ENCODE measurements around the gene COL6A1.
"Not testable (repeated sequence)": the region's sequence is repeated elsewhere in the genome, so short reads cannot be mapped to it uniquely, and the experiment has no call there.

Gene COL6A1

DNA sequence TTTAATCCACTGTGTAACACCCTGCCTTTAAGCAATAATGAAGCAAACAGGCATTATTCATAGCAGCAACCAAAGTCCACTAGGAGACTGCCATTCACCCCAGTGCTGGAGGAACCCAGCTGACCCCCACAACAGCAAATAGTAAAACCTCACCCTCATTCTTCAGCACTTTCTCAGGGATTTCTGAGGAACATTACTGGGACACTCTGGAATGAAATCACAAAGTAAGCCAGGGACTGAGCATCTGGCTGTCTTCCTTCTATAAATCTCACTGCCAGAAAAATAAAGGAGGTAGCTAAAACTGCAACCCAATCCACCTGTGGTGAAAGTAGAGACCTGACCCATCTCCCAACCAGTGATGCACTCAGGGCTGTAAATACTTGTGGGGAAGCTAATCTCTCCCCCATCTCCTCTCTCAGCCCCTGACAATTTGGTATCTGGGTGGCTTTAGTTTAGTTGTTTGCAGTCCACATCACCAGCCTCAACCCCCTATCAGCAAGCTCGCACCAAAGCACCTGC lies 47.1 kb downstream of the COL6A1 start:
- DNase-seq (ENCODE audit: low read depth) = peak; percentile 82

DNA sequence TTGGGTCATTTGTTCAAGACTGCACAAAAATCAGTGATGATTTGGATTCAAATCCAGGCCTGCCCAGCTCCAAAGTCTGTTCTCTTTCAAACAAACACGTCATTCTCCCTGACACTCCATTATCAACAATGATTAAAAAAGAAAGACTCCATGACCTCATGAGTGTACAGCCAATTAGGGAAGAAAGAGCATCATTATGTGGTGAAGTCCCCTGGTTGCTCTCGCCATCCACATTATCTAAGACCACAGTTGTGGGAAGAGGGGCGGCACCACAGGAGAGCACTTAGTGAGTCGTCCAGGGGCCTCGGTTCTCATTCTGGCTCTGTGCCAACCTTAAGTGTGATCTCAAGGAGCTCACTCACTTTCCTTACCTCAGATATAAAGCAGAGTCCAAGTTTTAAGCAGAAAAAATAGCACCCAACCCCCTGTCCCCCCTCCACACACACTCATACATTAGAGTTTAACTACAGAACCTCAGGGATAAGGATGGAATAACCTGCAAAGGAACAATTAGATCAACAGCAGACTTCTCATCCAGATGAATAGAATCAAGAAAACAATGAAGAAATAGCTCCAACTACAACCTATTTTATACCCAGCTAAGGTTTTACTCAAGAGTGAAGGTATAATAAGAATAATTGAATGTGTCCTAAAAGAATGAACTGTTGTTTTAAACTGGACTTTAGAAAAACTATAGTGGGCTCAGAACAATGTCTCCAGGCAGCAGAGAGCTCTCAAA lies 47.8 kb downstream of the COL6A1 start:
- no peak for DNase-seq (ENCODE audit: low read depth)

DNA sequence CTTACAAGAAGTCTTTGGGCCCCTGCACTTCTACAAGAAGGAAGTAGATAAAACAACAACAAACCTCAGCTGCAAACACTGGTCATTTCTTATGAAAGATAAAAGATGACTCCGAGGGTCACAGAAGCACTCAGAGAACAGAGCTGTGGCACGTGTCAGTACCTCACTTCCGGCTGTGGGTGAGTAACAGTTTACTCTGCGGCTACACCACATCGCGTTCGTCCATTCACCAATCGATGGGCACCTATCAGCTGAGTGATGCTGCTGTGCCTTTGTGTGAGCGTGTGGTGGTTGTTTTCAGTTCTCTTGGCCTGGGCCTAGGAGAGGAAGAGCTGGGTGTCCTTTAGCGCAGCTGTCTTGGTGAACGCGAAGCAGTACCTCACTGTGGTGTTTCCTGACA lies 49.9 kb downstream of the COL6A1 start:
- DNase-seq (ENCODE audit: low read depth) = no peak

DNA sequence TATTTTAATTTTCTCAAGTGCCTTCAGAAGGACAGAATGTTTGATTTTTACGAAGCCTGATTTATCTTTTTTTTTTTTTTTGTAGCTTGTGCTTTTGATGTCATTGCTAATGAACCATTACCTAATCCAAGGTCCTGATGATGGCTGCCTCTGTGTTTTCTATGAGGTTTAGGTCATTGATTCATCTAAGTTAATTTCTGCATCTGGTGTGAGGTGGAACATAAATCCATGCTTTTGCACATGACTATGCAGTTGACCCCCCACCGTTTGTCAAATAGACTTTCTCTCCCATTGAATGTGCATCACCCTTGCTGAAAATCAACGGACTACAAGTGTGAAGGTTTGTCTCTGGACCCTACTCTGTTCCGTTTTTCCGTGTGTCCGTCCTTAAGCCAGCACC lies 50.5 kb downstream of the COL6A1 start:
- DNase-seq (ENCODE audit: low read depth) = no peak

DNA sequence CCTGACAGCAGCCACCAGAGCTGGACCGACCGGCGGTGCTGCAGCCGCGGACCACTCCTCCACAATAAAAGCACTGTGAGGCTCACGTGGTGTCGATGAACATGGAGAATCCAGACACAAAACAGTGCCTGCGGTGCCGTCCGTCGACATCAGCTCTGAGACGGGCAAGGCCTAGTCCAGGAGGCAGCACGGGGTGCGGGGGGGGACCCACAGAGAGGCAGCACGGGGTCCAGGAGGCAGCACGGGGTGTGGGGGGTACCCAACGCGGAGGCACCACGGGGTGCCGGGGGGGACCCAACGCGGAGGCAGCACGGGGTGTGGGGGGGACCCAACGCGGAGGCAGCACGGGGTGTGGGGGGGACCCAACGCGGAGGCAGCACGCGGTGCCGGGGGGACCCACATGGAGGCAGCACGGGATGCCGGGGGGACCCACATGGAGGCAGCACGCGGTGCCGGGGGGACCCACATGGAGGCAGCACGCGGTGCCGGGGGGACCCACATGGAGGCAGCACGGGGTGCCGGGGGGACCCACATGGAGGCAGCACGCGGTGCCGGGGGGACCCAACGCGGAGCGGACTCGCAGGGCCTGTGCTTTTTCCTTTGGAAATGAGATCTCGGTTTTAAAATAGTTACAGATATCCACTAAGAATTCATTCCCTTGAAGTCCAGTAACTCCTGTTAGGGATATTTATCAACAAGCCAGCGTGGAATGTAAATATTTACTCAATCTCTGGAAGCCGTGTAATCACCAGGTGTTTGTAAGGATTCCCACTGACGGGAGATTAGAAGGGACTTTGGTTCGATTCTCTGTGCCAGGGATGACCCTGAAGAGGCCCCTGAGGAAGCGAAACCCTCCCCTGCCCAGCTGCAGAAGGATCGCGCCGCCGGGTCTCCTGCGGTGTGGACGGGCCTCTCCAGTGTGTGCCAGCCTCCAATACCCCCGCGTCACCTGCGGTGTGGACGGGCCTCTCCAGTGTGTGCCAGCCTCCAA lies 52.1 kb downstream of the COL6A1 start:
- no peak for DNase-seq (ENCODE audit: low read depth)

DNA sequence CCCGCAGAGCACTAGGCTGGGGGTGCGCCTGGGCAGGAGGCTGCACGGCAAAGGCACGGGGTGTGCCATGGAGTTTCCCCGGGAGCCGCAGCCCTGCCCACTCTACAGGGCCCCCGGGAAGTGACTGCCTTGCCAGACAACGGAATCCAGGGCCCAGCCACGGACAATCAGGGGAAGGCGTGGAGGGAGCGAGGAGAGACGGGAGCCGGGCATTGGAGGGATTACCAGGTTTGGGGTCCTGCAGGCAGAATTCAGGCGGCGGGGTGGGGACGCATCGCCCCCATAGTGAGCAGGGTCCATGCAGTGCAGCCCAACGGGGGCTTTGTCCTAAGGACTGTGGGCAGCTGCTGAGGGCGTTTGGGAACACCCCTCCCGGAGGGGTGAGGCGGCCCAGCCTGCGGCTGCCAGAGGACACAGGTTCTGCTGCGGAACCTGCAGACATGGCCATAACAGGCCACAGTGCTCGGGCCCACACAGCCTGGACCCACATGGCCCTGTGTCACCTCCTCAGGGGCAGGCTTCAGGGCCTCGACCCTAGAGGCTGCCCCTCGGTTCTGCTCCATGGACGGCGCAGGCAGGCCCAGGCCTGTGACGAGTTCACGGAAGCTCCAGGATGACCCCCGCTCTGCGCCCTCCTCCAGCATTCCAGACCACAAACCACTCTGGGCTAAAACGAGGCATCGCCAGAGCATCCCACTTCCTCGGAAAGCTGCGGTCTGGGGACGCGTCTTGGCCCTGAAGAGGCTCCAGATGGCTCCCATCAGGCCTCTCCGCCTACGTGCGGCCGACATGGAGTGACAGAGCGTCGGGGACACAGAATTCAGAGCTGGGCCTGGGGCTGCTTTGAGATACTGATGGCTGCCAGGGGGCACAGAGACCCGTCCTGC lies 54.5 kb downstream of the COL6A1 start:
- peak; percentile 91 for DNase-seq (ENCODE audit: low read depth)

DNA sequence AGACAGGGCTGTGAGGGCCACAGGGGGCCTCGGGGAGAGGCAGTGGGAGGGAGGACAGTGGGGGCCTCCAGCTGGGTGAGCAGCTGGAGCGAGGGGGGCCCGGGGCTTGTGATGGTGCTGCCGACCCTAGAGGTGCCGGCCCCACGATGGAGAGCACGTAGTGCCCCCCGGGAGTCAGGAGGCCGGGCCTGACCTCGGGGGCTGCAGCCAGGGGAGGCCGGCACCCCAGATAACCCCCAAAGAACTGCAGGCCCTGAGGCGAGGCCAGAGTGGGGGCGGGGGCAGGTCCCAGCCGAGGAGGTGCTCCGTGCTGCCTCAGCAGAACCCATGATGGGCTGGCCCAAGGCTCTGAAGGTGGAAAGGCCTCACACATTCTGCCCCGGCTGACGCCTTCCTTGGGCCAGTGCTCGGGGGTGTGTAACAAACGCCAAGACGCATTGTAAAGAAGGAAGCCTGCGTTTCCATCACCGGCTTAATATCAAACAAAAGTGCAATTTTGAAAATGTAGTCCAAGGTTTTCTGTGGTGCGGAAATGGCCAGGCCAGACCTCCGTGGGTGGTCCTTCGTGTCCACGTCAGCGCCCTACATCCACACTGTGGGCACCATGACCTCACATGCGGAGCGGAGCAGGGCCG lies 55.2 kb downstream of the COL6A1 start:
- no peak for DNase-seq (ENCODE audit: low read depth)

DNA sequence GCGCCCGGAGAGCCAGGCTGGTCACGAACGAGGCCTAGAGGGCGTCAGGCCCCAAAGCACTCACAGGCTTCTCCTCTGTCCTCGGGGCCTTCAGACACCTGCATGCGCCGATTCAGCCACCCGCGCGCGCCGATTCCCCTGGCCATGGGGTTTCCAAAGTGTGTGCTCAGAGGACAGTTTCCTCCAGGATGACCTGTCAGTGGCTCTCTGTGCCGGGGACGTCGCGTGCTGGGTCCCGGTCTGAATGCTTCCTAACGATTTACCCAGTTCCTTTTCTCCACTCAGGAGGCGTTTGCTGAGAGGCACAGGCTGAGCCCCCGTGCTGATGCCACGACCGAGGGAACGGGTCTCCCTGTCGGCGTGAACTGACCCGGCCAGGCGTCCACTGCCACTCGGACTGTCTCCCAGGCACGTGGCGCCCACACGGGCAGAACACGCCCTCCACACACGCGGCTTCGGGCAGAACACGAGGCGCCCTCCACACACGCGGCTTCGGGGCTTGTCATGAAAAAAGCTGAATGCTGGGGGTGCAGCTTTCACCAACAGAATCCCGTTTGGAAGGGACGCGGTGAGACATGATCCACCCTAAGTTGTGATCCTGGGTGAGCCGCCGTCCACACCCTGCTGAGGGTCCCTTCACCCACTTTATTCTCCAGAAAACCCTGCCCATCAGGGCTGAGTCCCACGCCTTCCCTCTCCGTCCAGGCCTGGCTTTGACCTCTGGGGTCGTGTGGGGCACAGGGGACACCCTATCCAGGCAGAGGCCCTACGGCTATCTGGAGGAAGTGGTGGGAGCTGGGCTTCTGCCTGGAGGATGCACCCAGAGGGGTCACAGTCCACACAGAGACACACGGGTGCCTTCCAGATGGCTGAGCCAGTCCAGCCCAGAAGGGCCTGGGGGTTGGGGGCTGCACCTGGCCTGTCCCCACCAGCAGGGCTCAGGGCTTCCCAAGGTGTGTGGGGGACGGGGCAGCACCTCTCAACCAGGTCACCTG lies 56.1 kb downstream of the COL6A1 start:
- DNase-seq (ENCODE audit: low read depth) = no peak

DNA sequence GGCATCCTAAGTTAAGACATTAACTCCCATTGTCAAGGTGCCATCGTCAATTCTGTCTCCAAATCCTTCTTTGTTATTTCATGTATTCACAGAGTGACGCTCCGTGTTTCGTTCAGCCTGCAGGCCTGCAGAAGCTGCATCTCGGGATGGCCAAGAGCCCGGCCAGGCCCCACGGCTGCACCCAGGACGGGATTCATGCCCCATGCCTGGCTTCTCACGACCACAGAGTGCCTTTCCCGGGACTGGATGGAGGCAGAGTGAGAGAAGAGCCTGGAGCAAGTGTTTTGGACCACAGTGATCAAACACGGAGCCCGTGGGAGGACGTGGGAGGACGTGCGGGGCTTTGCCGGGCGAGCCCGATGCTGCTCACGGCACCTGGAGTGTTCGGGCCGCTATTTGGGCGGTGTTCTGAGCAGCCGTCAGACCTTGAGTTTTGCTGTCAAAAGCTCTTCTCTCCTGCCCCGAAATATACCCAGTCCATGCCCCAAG lies 56.8 kb downstream of the COL6A1 start:
- no peak for DNase-seq (ENCODE audit: low read depth)

DNA sequence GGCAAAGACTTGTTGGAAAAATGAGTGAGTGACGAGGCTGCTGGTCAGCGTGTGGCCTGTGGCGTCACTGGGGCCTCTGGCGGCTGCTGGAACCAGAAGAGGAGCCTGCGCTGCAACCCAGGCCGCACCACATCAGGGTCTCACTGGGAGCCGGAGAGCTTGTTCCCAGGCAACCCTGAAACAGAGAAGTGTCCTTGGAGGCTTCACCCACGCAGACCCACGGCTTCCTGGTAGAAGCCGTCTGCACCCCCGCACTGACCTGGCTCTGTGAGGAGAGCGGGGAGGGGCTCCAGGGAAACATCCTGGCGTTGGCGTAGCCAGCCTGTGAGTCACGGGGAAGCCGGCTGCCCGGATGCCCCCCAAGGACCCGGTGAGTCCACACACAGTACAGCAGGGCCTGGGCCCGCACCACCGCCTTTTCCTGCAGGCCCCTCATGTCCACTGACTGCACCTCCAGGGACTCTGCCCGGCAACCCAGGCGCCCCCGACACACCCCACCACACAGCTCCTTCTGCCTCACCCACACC lies 57.4 kb downstream of the COL6A1 start:
- peak; percentile 85 for DNase-seq (ENCODE audit: low read depth)

DNA sequence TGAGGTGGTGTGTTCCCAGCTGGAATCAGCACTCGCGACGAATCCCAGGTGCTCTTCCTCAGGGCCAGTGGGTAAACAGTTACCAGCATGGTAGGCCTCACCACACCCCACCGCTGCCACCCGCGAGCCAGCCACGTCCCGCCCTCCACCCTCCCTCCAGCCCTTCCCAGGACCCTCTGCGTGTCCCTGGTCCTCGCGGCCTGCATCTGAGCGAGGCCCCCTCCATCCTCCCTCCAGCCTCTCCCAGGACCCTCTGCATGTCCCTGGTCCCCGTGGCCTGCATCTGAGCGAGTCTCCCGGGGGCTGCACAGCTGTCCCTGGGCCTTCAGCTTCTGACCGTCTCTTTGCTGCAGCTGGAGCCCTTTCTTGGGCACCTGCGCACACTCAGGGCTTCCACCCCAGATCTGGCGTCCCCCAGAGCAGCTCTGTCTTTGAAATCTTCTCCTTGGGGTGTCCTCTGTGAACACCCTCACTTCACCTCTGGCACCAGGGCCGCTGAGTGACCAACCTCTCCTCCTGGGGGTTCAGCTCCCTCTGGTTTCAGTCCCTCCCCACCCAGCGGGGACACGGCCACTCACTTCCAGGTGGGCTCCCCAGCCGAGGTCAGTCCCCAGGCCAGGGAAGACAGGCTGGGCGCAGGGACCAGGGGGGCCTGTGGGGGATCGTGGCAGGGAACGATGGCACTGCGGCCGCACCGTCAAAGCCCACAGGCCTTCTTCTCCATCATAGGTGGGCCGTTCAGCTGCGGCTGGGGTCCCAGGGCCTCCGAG lies 58.5 kb downstream of the COL6A1 start:
- DNase-seq (ENCODE audit: low read depth) = no peak

DNA sequence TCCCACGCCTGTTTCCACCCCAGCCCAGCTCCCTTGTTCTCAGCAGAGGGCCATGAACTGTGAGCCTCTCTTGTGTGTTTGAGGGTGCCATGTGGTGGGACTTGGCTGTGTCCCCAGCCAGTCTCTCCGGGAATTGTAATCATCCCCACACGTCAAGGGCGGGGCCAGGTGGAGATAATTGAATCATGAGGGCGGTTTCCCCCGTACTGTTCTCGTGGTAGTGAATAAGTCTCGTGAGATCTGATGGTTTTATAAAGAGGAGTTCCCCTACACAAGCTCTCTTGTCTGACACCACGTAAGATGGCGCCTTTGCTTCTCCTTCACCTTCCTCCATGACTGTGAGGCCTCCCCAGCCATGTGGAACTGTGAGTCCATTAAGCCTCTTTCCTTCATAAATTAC lies 59.1 kb downstream of the COL6A1 start:
- DNase-seq (ENCODE audit: low read depth) = no peak

DNA sequence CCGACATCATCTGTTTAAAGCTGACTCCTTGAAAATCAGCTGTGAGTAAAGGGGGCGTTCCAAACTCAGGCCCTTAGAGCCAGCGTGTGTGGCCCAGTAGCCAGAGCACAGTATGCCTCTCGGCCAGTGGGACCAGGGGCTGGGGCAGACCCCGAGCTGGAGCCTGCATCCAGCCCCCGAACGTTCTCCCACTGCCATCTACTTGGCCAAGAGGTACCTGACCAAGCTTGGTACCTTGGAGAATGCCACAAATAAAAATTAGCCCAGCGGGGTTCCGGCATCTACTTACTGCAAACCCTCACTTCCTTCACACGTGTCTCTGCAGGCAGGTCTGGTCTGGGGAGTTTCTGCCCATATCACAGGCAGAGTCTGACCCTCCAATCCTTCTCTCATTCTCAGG lies 59.6 kb downstream of the COL6A1 start:
- no peak for DNase-seq (ENCODE audit: low read depth)

DNA sequence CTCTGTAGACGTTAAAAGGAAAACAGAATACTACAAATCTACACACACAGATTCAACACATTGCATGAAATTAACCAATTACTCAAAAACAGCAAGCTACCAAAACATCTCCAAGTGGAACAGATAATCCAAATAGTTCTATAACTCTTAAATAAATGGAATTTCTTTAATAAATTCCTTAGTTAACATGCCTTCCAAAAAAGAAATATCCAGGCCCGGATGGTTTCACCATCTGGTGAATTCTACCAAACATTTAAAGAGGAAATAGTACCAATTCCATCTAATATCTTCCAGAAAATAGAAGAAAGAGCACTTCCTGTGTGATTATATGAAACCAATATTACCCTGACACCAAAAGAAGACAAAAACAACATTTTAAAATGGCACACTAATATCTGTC lies 63.6 kb downstream of the COL6A1 start:
- DNase-seq (ENCODE audit: low read depth) = peak; percentile 47

DNA sequence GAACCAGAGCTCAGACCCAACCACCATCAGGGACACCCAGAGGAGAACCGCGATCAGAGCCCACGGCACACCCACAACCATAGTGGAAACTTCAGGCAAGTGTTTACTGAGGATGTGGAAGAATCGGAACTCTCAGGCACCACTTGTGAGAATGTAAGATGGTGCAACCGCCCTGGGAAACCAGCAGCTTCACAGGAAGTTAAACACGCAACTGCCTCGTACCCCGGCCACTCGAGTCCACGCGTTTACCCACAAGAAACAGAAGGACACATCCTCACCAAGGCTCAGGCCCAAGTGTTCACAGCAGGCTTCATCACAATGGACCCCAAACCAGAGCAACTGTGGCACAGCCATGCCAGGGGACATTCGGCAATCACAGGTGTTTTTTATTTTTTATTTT lies 64.9 kb downstream of the COL6A1 start:
- DNase-seq (ENCODE audit: low read depth) = no peak

DNA sequence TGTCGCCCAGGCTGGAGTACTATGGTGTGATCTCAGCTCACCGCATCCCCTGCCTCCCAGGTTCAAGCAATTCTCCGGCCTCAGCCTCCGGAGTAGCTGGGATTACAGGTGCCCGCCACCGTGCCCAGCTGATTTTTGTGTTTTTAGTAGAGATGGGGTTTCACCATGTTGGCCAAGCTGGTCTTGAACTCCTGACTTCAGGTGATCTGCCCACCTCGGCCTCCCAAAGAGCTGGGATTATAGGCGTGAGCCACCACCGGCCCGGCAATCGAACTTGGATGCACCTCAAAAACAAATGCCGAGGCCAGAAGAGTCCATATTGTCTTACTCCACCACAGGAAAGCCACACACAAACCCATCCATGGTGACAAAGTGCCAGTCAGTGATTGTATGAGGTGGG lies 65.3 kb downstream of the COL6A1 start:
- DNase-seq (ENCODE audit: low read depth) = not testable (repeated sequence)

DNA sequence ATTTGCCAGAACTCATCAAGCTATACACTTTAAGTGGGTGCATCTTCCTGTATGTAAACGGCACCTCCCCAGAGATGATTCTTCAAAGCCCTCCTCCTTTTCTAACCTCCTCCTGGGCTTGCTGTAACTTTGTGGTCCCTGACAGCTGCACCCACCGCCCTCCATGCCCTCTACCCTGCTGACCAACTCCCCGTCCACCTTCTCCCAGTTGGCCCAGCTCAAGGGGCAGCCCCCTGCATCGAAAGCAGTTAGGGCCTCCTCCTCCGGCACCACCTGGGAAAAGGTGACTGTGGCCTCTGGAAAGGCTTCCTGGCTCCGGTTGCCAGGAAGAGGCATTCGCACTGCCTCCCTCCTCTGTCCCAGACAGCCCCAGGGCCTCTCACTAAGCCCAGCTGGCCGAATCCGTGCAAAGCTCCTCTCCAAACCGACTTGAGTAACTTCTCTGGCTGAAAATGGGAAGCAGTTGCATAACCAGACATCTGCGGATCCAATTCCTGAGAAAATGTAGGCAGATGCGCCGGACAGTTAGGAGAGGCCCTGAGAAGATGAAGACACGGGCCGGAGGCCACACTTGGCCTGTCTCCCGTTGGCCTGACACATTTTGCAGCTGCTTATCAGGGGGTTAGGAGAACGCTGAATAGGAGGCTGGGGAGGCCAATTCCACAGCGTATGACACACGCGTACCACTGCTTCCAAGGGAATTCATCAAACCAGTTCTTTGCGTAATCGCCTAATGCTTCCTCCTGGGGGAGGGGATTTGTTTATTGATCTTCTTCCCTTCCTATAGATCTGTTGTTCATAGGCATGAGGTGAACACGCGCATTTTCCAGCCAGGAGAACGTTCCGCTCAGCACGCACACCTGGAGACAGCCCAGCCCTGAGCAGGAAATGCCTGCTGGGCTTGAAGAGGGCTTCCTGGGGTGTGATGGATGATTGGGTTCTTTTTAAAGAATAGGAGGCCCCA lies 67.6 kb downstream of the COL6A1 start:
- peak; percentile 100 for DNase-seq (ENCODE audit: low read depth)
